Measurements from ENCODE around the gene ARL17A. TPM values are rescaled to one million over a fixed set of nuclear protein-coding genes. Genes with fewer than 3 reads are reported as not detected.
"Not testable (repeated sequence)": the region's sequence is repeated elsewhere in the genome, so short reads cannot be mapped to it uniquely, and the experiment has no call there.

Gene ARL17A
- total and polyA plus RNA-seq, 2 of the 4 experiments (the other 2 are of a cell fraction), result 1.4 to 7.9 TPM

DNA sequence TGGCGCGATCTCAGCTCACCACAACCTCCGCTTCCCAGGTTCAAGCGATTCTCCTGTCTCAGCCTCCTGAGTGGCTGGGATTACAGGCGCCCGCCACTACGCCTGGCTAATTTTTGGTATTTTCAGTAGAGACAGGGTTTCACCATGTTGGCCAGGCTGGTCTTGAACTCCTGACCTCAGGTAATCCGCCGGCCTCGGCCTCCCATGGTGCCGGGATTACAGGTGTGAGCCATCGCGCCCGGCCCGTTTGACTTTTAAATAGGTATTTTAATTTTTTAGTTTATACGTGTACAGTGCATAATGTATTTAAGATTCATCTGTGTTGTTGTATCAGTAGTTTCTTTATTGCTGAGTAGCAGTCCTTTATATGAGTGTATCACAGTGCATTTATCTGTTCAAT lies 87.5 kb downstream of the ARL17A start:
- H3K14ac ChIP-seq (replicated peaks; ENCODE audit: low read depth, low read length); POLR2A ChIA-PET (ENCODE audit: unreplicated experiment); H3K9me3 ChIP-seq (ENCODE audit: control insufficient read depth, insufficient read depth, low read length); H2AFZ ChIP-seq (replicated peaks; ENCODE audit: low read length, poor library complexity); CTCF ChIA-PET; dilution Hi-C loops (cut with HindIII; ENCODE audit: low sequenced_read_pairs, unreplicated experiment); ATAC-seq (ENCODE audit: low read depth); H3K9me1 ChIP-seq (ENCODE audit: insufficient read depth, low read length); intact Hi-C loops (cut with micrococcal nuclease); DNase-seq; H3K27me3 ChIP-seq (ENCODE audit: control insufficient read depth, insufficient read depth, low read length); H4K8ac ChIP-seq (ENCODE audit: low read depth in 2 of 2, low read length in 2 of 2); H3K56ac ChIP-seq (ENCODE audit: extremely low read depth, insufficient read depth, low read length); H2BK20ac ChIP-seq (ENCODE audit: low read depth, low read length); H2BK15ac ChIP-seq (ENCODE audit: low read depth, low read length); H3K4me1 ChIP-seq (ENCODE audit: control insufficient read depth, insufficient read depth, low read length); H2AK9ac ChIP-seq (replicated peaks; ENCODE audit: low read depth, low read length, poor library complexity); H2BK5ac ChIP-seq (ENCODE audit: low read depth, low read length, poor library complexity, severe bottlenecking); H2BK120ac ChIP-seq (ENCODE audit: low read depth, low read length); H3K4me3 ChIP-seq (ENCODE audit: insufficient read depth, low read depth, low read length); H3K79me1 ChIP-seq (ENCODE audit: low read depth in 1 of 2, low read length in 2 of 2); H3K27ac ChIP-seq (ENCODE audit: insufficient read depth, low read length); H4K20me1 ChIP-seq (ENCODE audit: insufficient read depth, low read length); H3K4ac ChIP-seq (ENCODE audit: low read depth, low read length); H3K36me3 ChIP-seq (ENCODE audit: control insufficient read depth, insufficient read depth, low read length); H4K91ac ChIP-seq (ENCODE audit: insufficient read depth, low read depth, low read length); H3K4me2 ChIP-seq (ENCODE audit: low read depth, low read length); H4K5ac ChIP-seq (ENCODE audit: low read depth, low read length); H3K9ac ChIP-seq (ENCODE audit: low read depth, low read length); H2AK5ac ChIP-seq (ENCODE audit: low read depth, low read length); H3K23ac ChIP-seq (ENCODE audit: low read depth, low read length); H3K18ac ChIP-seq (ENCODE audit: low read depth, low read length): not testable (repeated sequence)
- TSS peak; percentile 19 for BruUV-seq (replicated peaks)
- WGBS, 2 experiments (ENCODE audit: extremely low coverage in 2 of 2, insufficient read length in 1 of 2), result no CpG with 5 or more reads among the region's 16 CpGs
- in situ Hi-C loops (cut with MboI; ENCODE audit: low sequenced_read_pairs), result loop anchor here (25.0 kb wide), 1 partner anchor 905 kb away; no protein-coding TSS in a partner anchor

- H3K27ac ChIP-seq (ENCODE audit: insufficient read depth, low read length); H2BK120ac ChIP-seq (ENCODE audit: low read depth, low read length); H3K36me3 ChIP-seq (ENCODE audit: control insufficient read depth, insufficient read depth, low read length); POLR2A ChIA-PET (ENCODE audit: unreplicated experiment); H3K27me3 ChIP-seq (ENCODE audit: control insufficient read depth, insufficient read depth, low read length); H3K4me2 ChIP-seq (ENCODE audit: low read depth, low read length); H4K8ac ChIP-seq (ENCODE audit: low read depth in 2 of 2, low read length in 2 of 2); H3K9ac ChIP-seq (ENCODE audit: low read depth, low read length); H2BK15ac ChIP-seq (ENCODE audit: low read depth, low read length); ATAC-seq (ENCODE audit: low read depth); H3K23ac ChIP-seq (ENCODE audit: low read depth, low read length); H2AK9ac ChIP-seq (replicated peaks; ENCODE audit: low read depth, low read length, poor library complexity); H4K91ac ChIP-seq (ENCODE audit: insufficient read depth, low read depth, low read length); H4K5ac ChIP-seq (ENCODE audit: low read depth, low read length); H3K4me3 ChIP-seq (ENCODE audit: insufficient read depth, low read depth, low read length); H2BK5ac ChIP-seq (ENCODE audit: low read depth, low read length, poor library complexity, severe bottlenecking); H2AFZ ChIP-seq (replicated peaks; ENCODE audit: low read length, poor library complexity); H2BK20ac ChIP-seq (ENCODE audit: low read depth, low read length); H3K9me1 ChIP-seq (ENCODE audit: insufficient read depth, low read length); BruUV-seq (replicated peaks); H3K4me1 ChIP-seq (ENCODE audit: control insufficient read depth, insufficient read depth, low read length); intact Hi-C loops (cut with micrococcal nuclease); H3K79me1 ChIP-seq (ENCODE audit: low read depth in 1 of 2, low read length in 2 of 2); CTCF ChIA-PET; H3K14ac ChIP-seq (replicated peaks; ENCODE audit: low read depth, low read length); H3K56ac ChIP-seq (ENCODE audit: extremely low read depth, insufficient read depth, low read length); dilution Hi-C loops (cut with HindIII; ENCODE audit: low sequenced_read_pairs, unreplicated experiment); H3K4ac ChIP-seq (ENCODE audit: low read depth, low read length); H2AK5ac ChIP-seq (ENCODE audit: low read depth, low read length); H3K18ac ChIP-seq (ENCODE audit: low read depth, low read length); H3K9me3 ChIP-seq (ENCODE audit: control insufficient read depth, insufficient read depth, low read length); DNase-seq; H4K20me1 ChIP-seq (ENCODE audit: insufficient read depth, low read length): not testable (repeated sequence)
- WGBS, 2 experiments (ENCODE audit: extremely low coverage in 2 of 2, insufficient read length in 1 of 2), result no CpG with 5 or more reads among the region's 2 CpGs
- in situ Hi-C loops (cut with MboI; ENCODE audit: low sequenced_read_pairs), result loop anchor here (25.0 kb wide), 1 partner anchor 894 kb away; no protein-coding TSS in a partner anchor
These were observed 98.2 kb downstream of the ARL17A start for GRCh38 chr17:46481310-46481709.

All from IMR-90 (cell line).